Activated CD4-positive, alpha-beta T cell treated with anti-CD3 and anti-CD28 coated beads for 36 hours (primary cell): ENCODE measurements around the gene SGMS2. TPM values are rescaled to one million over a fixed set of nuclear protein-coding genes. Genes with fewer than 3 reads are reported as not detected.

Source experiments
- ATAC-seq: fragments of 200-7000 bp; cut with Tn5 transposase; one replicate; pipeline ENCODE4 v1.10.0; 2021; ENCODE audit warnings: mild to moderate bottlenecking, moderate library complexity
- CTCF ChIA-PET: fragments of 350-600 bp; sonication (Branson Sonifier 250); formaldehyde crosslinking; loops from one replicate; lab custom pipeline; 2021; ENCODE audit warnings: antibody characterized with exemption; lab: Charles Lee
- POLR2A ChIA-PET: fragments of 350-600 bp; sonication (Branson Sonifier 250); formaldehyde crosslinking; loops from one replicate; lab custom pipeline; 2021; ENCODE audit warnings: antibody characterized with exemption, inconsistent platforms; lab: Charles Lee
- DNase-seq: peaks from one replicate; pipeline ENCODE4 v3.0.0-alpha.2; 2020
- H3K27ac Mint-ChIP-seq: one replicate; pipeline ENCODE4 v1.8.0; 2021; ENCODE audit warnings: mixed read lengths
- H3K27me3 Mint-ChIP-seq: one replicate; pipeline ENCODE4 v1.8.0; 2021; ENCODE audit warnings: mixed read lengths
- H3K36me3 Mint-ChIP-seq: one replicate; pipeline ENCODE4 v1.8.0; 2021; ENCODE audit warnings: low read depth, mixed read lengths
- H3K4me1 Mint-ChIP-seq: one replicate; pipeline ENCODE4 v1.8.0; 2021; ENCODE audit warnings: mixed read lengths
- H3K4me3 Mint-ChIP-seq: one replicate; pipeline ENCODE4 v1.8.0; 2021; ENCODE audit warnings: mild to moderate bottlenecking, moderate library complexity, mixed read lengths
- H3K9me3 Mint-ChIP-seq: one replicate; pipeline ENCODE4 v1.8.0; 2021; ENCODE audit warnings: low read depth, mixed read lengths
- intact Hi-C, 2 experiments: fragments of 100-400 bp; cut with DNase I in 1 of 2; cut with micrococcal nuclease in 1 of 2; formaldehyde crosslinking; loops; one replicate each; pipeline versions ENCODE4 v1.14.2 to v1.15.1; 2022 to 2024; cut with DNase I, micrococcal nuclease
- total RNA-seq, 2 experiments: library from RNA; stranded (reverse); gene quantifications; one replicate each; pipeline ENCODE4 v1.2.3, GENCODE V29; 2021

SGMS2 gene
- 1 to 10 TPM in 1 of 2 experiments, under 1 TPM in 1; 0.84 to 1.8 TPM for total RNA-seq

- no peaks in the 10 kb centered on the region for H3K36me3 Mint-ChIP-seq
- peaks cover 10% of the 10 kb centered on the region for H3K4me1 Mint-ChIP-seq
- ATAC-seq (peak; percentile 92), DNase-seq (peak; percentile 90)
- intact Hi-C loops: loop anchor here (1.0 to 5.0 kb wide), 5 partner anchors 38 to 163 kb away; partner anchors contain the start of gene HADH (in 1 of the 2)
- CTCF ChIA-PET: interaction anchor here (0.7 kb wide), 1 partner anchor 57 kb away, joined by 3 read pairs; no protein-coding TSS in a partner anchor
- peak within 1 kb of the TSS; percentile 55 for H3K27ac Mint-ChIP-seq
- no peaks in the 10 kb centered on the region for H3K9me3 Mint-ChIP-seq
- peaks cover 46% of the 10 kb centered on the region for H3K27me3 Mint-ChIP-seq
- POLR2A ChIA-PET: no interaction called here
- peak within 1 kb of the TSS; percentile 76 for H3K4me3 Mint-ChIP-seq
Measured at GRCh38 chr4:107824350-107825071, at the start of gene SGMS2. TSS of gene SGMS2 (plus strand) at chr4:107824932. CDS start at chr4:107895554, 70,622 bp downstream.

GRCh38 chr4:107777890-107778289, 46.8 kb upstream of the SGMS2 start:
- ChIA-PET CTCF (interaction anchor here (1.0 kb wide), 1 partner anchor 35 kb away, joined by 3 read pairs; no protein-coding TSS in a partner anchor), POLR2A (no interaction called here)
- ATAC-seq: no peak
- Mint-ChIP-seq H3K9me3 (peaks cover 10% of the 10 kb centered on the region), H3K4me3 (no peak overlapping the region), H3K27me3 (peaks cover 21% of the 10 kb centered on the region), H3K4me1 (no peaks in the 10 kb centered on the region), H3K27ac (no peak overlapping the region), H3K36me3 (no peaks in the 10 kb centered on the region)
- DNase-seq: no peak
- intact Hi-C loops: no loop called here

GRCh38 chr4:107778784-107779530, 45.8 kb upstream of the SGMS2 start:
- DNase-seq (no peak), ATAC-seq (no peak)
- ChIA-PET POLR2A (no interaction called here), CTCF (no interaction called here)
- H3K36me3 Mint-ChIP-seq: no peaks in the 10 kb centered on the region
- no peaks in the 10 kb centered on the region for H3K4me1 Mint-ChIP-seq
- no peak overlapping the region for H3K4me3 Mint-ChIP-seq
- intact Hi-C loops: no loop called here
- peaks cover 21% of the 10 kb centered on the region for H3K27me3 Mint-ChIP-seq
- peaks cover 10% of the 10 kb centered on the region for H3K9me3 Mint-ChIP-seq
- no peak overlapping the region for H3K27ac Mint-ChIP-seq

- Mint-ChIP-seq H3K27me3 (peaks cover 24% of the 10 kb centered on the region), H3K36me3 (no peaks in the 10 kb centered on the region), H3K4me3 (no peak overlapping the region), H3K27ac (no peak overlapping the region), H3K4me1 (no peaks in the 10 kb centered on the region), H3K9me3 (peaks cover 10% of the 10 kb centered on the region)
- ATAC-seq: no peak
- peak; percentile 41 for DNase-seq
- intact Hi-C loops: no loop called here
- CTCF ChIA-PET: interaction anchor here (1.4 kb wide), 1 partner anchor 14 kb away, joined by 5 read pairs; no protein-coding TSS in a partner anchor
- POLR2A ChIA-PET: no interaction called here
Measured at GRCh38 chr4:107780665-107781064, 44.1 kb upstream of the SGMS2 start.

GRCh38 chr4:107791902-107792301, 32.8 kb upstream of the SGMS2 start:
- Mint-ChIP-seq H3K27ac (no peak overlapping the region), H3K4me1 (no peaks in the 10 kb centered on the region), H3K27me3 (peaks cover 13% of the 10 kb centered on the region), H3K9me3 (peaks cover 5% of the 10 kb centered on the region), H3K36me3 (no peaks in the 10 kb centered on the region), H3K4me3 (no peak overlapping the region)
- intact Hi-C loops: no loop called here
- CTCF ChIA-PET: interaction anchor here (0.6 kb wide), 1 partner anchor 50 kb away, joined by 3 read pairs; no protein-coding TSS in a partner anchor
- ATAC-seq (no peak), DNase-seq (no peak)
- POLR2A ChIA-PET: no interaction called here

- H3K4me3 Mint-ChIP-seq: no peak overlapping the region
- H3K4me1 Mint-ChIP-seq: no peaks in the 10 kb centered on the region
- H3K36me3 Mint-ChIP-seq: no peaks in the 10 kb centered on the region
- peaks cover 7% of the 10 kb centered on the region for H3K27me3 Mint-ChIP-seq
- no peak for ATAC-seq
- ChIA-PET CTCF (no interaction called here), POLR2A (no interaction called here)
- no peaks in the 10 kb centered on the region for H3K9me3 Mint-ChIP-seq
- H3K27ac Mint-ChIP-seq: no peak overlapping the region
- DNase-seq: no peak
- intact Hi-C loops: no loop called here
Measured at GRCh38 chr4:107792711-107793110, 32.0 kb upstream of the SGMS2 start.

- ChIA-PET POLR2A (no interaction called here), CTCF (interaction anchor here (1.1 kb wide), 1 partner anchor 58 kb away, joined by 4 read pairs; no protein-coding TSS in a partner anchor)
- Mint-ChIP-seq H3K27me3 (peaks cover 9% of the 10 kb centered on the region), H3K36me3 (no peaks in the 10 kb centered on the region), H3K4me1 (no peaks in the 10 kb centered on the region), H3K27ac (no peak overlapping the region), H3K9me3 (no peaks in the 10 kb centered on the region), H3K4me3 (no peak overlapping the region)
- ATAC-seq: no peak
- intact Hi-C loops: no loop called here
- no peak for DNase-seq
Measured at GRCh38 chr4:107793996-107794395, 30.7 kb upstream of the SGMS2 start.

- CTCF ChIA-PET: no interaction called here
- Mint-ChIP-seq H3K4me1 (no peaks in the 10 kb centered on the region), H3K36me3 (no peaks in the 10 kb centered on the region), H3K27me3 (peaks cover 22% of the 10 kb centered on the region), H3K9me3 (no peaks in the 10 kb centered on the region), H3K27ac (no peak overlapping the region), H3K4me3 (no peak overlapping the region)
- DNase-seq (no peak), ATAC-seq (no peak)
- POLR2A ChIA-PET: no interaction called here
- intact Hi-C loops: no loop called here
Measured at GRCh38 chr4:107799669-107800450, 24.9 kb upstream of the SGMS2 start.

GRCh38 chr4:107800706-107801105, 24.0 kb upstream of the SGMS2 start:
- CTCF ChIA-PET: interaction anchor here (0.7 kb wide), 1 partner anchor 64 kb away, joined by 3 read pairs; no protein-coding TSS in a partner anchor
- H3K4me3 Mint-ChIP-seq: no peak overlapping the region
- DNase-seq (no peak), ATAC-seq (no peak)
- no peaks in the 10 kb centered on the region for H3K36me3 Mint-ChIP-seq
- peaks cover 23% of the 10 kb centered on the region for H3K27me3 Mint-ChIP-seq
- no peaks in the 10 kb centered on the region for H3K9me3 Mint-ChIP-seq
- no peaks in the 10 kb centered on the region for H3K4me1 Mint-ChIP-seq
- intact Hi-C loops: no loop called here
- POLR2A ChIA-PET: no interaction called here
- no peak overlapping the region for H3K27ac Mint-ChIP-seq

- intact Hi-C loops: no loop called here
- H3K4me1 Mint-ChIP-seq: no peaks in the 10 kb centered on the region
- no peak for ATAC-seq
- POLR2A ChIA-PET: no interaction called here
- no peaks in the 10 kb centered on the region for H3K9me3 Mint-ChIP-seq
- DNase-seq: no peak
- H3K27ac Mint-ChIP-seq: no peak overlapping the region
- H3K27me3 Mint-ChIP-seq: peaks cover 18% of the 10 kb centered on the region
- CTCF ChIA-PET: interaction anchor here (0.8 kb wide), 1 partner anchor 43 kb away, joined by 3 read pairs; no protein-coding TSS in a partner anchor
- H3K36me3 Mint-ChIP-seq: no peaks in the 10 kb centered on the region
- no peak overlapping the region for H3K4me3 Mint-ChIP-seq
Measured at GRCh38 chr4:107801766-107802211, 22.9 kb upstream of the SGMS2 start.

- DNase-seq (no peak), ATAC-seq (no peak)
- CTCF ChIA-PET: no interaction called here
- H3K27me3 Mint-ChIP-seq: peaks cover 19% of the 10 kb centered on the region
- no peak overlapping the region for H3K4me3 Mint-ChIP-seq
- intact Hi-C loops: no loop called here
- no peaks in the 10 kb centered on the region for H3K9me3 Mint-ChIP-seq
- no peaks in the 10 kb centered on the region for H3K36me3 Mint-ChIP-seq
- H3K4me1 Mint-ChIP-seq: no peaks in the 10 kb centered on the region
- H3K27ac Mint-ChIP-seq: no peak overlapping the region
- POLR2A ChIA-PET: no interaction called here
Measured at GRCh38 chr4:107804956-107805355, 19.8 kb upstream of the SGMS2 start.
